GM10248 (cell line): ENCODE data around the gene GRM8.
A peak's percentile ranks its signal among the peaks of the same experiment; 100 is the strongest.

ENCODE experiments used
- CTCF ChIA-PET: fragments of 300-600 bp; sonication (Branson Sonifier 250); formaldehyde crosslinking; extraction: SDS; loops from one replicate; lab custom pipeline; 2021; ENCODE audit warnings: antibody characterized with exemption; lab: Yijun Ruan, JAX
- POLR2A ChIA-PET: fragments of 350-650 bp; sonication (Branson Sonifier 250); formaldehyde crosslinking; extraction: SDS; loops from one replicate; lab custom pipeline; 2020; ENCODE audit warnings: antibody characterized with exemption; lab: Yijun Ruan, JAX
- DNase-seq: peaks from one replicate; pipeline ENCODE4 v3.0.0; 2012; ENCODE audit errors: extremely low spot score
- TF ChIP-seq, protein P1 (sequence below): IDR thresholded peaks from 2 replicates; pipeline ENCODE4 v1.5.1; 2012; ENCODE audit warnings: mild to moderate bottlenecking, low read depth; ENCODE audit errors: extremely low read depth, missing control alignments, control extremely low read depth

GRM8 gene

GRCh38 chr7:127081539-127081938 is 171.2 kb downstream of the GRM8 start:
- ChIA-PET POLR2A (no interaction called here), CTCF (no interaction called here)
- no peak for DNase-seq
- TF ChIP-seq, protein P1, sequence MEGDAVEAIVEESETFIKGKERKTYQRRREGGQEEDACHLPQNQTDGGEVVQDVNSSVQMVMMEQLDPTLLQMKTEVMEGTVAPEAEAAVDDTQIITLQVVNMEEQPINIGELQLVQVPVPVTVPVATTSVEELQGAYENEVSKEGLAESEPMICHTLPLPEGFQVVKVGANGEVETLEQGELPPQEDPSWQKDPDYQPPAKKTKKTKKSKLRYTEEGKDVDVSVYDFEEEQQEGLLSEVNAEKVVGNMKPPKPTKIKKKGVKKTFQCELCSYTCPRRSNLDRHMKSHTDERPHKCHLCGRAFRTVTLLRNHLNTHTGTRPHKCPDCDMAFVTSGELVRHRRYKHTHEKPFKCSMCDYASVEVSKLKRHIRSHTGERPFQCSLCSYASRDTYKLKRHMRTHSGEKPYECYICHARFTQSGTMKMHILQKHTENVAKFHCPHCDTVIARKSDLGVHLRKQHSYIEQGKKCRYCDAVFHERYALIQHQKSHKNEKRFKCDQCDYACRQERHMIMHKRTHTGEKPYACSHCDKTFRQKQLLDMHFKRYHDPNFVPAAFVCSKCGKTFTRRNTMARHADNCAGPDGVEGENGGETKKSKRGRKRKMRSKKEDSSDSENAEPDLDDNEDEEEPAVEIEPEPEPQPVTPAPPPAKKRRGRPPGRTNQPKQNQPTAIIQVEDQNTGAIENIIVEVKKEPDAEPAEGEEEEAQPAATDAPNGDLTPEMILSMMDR = no peak

- no peak for DNase-seq
- CTCF ChIA-PET = interaction anchor here (1.0 to 1.3 kb wide), 3 partner anchors 9 to 19 kb away, joined by 3 to 4 read pairs (median 3); no protein-coding TSS in a partner anchor
- POLR2A ChIA-PET = no interaction called here
- TF ChIP-seq, protein P1 = no peak
Observed at GRCh38 chr7:127080576-127080975, 172.2 kb downstream of the GRM8 start.

- ChIA-PET POLR2A (no interaction called here), CTCF (interaction anchor here (1.0 to 1.1 kb wide), 2 partner anchors 9 to 264 kb away, joined by 3 read pairs; no protein-coding TSS in a partner anchor)
- TF ChIP-seq, protein P1 = peak; percentile 4
- DNase-seq = no peak
Observed at GRCh38 chr7:127066974-127067373, 185.8 kb downstream of the GRM8 start.

- CTCF ChIA-PET = no interaction called here
- POLR2A ChIA-PET = no interaction called here
- DNase-seq = no peak
Observed at GRCh38 chr7:127059475-127059874, 193.3 kb downstream of the GRM8 start.

GRCh38 chr7:127057918-127058317 is 194.8 kb downstream of the GRM8 start:
- ChIA-PET CTCF (interaction anchor here (0.8 to 1.2 kb wide), 2 partner anchors 8 to 10 kb away, joined by 3 to 4 read pairs; no protein-coding TSS in a partner anchor), POLR2A (no interaction called here)
- DNase-seq = no peak
- TF ChIP-seq, protein P1 = no peak

More at GRCh38 chr7:127059475-127059874, 193.3 kb downstream of the GRM8 start:
- TF ChIP-seq, protein P1 = no peak

DNA sequence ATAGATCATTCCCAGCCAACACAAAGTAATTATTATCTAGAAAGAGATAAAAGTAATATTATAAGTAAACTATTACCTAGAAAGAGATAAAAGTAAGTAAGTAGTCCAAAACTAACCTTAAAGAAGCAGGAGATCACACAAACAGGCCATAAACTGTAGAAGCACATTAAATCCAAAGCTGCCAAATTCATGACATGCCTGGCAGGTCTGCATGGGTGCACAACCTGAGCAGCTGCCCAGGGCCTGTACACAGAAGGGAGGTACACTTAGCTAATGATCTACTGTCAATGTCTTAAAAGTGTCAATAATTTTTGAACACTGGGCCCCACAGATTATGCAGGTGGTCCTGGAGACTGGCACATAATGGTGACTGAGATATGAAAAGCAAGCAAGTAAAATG is 196.5 kb downstream of the GRM8 start:
- no peak for DNase-seq
- TF ChIP-seq, protein P1 = no peak
- ChIA-PET CTCF (interaction anchor here (1.5 to 2.6 kb wide), 2 partner anchors 10 to 39 kb away, joined by 4 to 8 read pairs; no protein-coding TSS in a partner anchor), POLR2A (no interaction called here)

- TF ChIP-seq, protein P1 = no peak
- POLR2A ChIA-PET = no interaction called here
- CTCF ChIA-PET = interaction anchor here (1.4 kb wide), 1 partner anchor 10 kb away, joined by 4 read pairs; no protein-coding TSS in a partner anchor
- DNase-seq = no peak
Observed at GRCh38 chr7:127047521-127047920, 205.2 kb downstream of the GRM8 start.
